Measurements from ENCODE around the gene COL5A1. TPM values are rescaled to one million over a fixed set of nuclear protein-coding genes. Genes with fewer than 3 reads are reported as not detected.

The COL5A1 gene
- total RNA-seq, 6 donors from 2014 or later: 7.5 to 75.4 (median 27.4) TPM

- Histone ChIP-seq H3K9me3 (no peaks in the 10 kb centered on the region), H3K36me3 (no peaks in the 10 kb centered on the region), H3K4me3 (no peak overlapping the region), H3K4me1 (peaks cover 0 to 3% (median 0%) of the 10 kb centered on the region in 4 donors), H3K27ac (no peak overlapping the region), H3K27me3 (no peaks in the 10 kb centered on the region)
- TF ChIP-seq EP300 (IDR thresholded peaks at IDR 0.05): no peak
- TF ChIP-seq POLR2AphosphoS5 (IDR thresholded peaks at IDR 0.05): no peak
- TF ChIP-seq POLR2A (IDR thresholded peaks at IDR 0.05): no peak
- no peak for TF ChIP-seq CTCF (IDR thresholded peaks at IDR 0.05)
- WGBS, 2 donors: 71 to 86% methylated on average over 1 to 6 of the region's 6 CpGs
- ATAC-seq (ENCODE audit: low FRiP score in 2 of 2): no peak
- no peak for DNase-seq
These were observed 52.7 kb downstream of the COL5A1 start for GRCh38 chr9:134694368-134694665.

GRCh38 chr9:134694714-134695113, 53.1 kb downstream of the COL5A1 start:
- Histone ChIP-seq H3K4me3 (no peak overlapping the region), H3K9me3 (no peaks in the 10 kb centered on the region), H3K27me3 (no peaks in the 10 kb centered on the region), H3K27ac (no peak overlapping the region), H3K36me3 (no peaks in the 10 kb centered on the region), H3K4me1 (peaks cover 0 to 2% (median 0%) of the 10 kb centered on the region in 4 donors)
- 83 to 87% methylated on average over 3 to 4 of the region's 12 CpGs for WGBS, 2 donors
- no peak for TF ChIP-seq POLR2AphosphoS5 (IDR thresholded peaks at IDR 0.05)
- no peak for TF ChIP-seq POLR2A (IDR thresholded peaks at IDR 0.05)
- TF ChIP-seq EP300 (IDR thresholded peaks at IDR 0.05): no peak
- TF ChIP-seq CTCF (IDR thresholded peaks at IDR 0.05): no peak
- ATAC-seq (ENCODE audit: low FRiP score in 2 of 2): no peak
- DNase-seq: no peak

- Histone ChIP-seq H3K9me3 (no peaks in the 10 kb centered on the region), H3K27me3 (no peaks in the 10 kb centered on the region), H3K4me3 (no peak overlapping the region), H3K4me1 (no peaks in the 10 kb centered on the region), H3K27ac (no peak overlapping the region), H3K36me3 (no peaks in the 10 kb centered on the region)
- WGBS, 2 donors: 94 to 95% methylated on average over 11 to 12 of the region's 12 CpGs
- ATAC-seq (ENCODE audit: low FRiP score in 2 of 2): no peak
- no peak for DNase-seq
- TF ChIP-seq CTCF (IDR thresholded peaks at IDR 0.05) (no peak), POLR2AphosphoS5 (IDR thresholded peaks at IDR 0.05) (no peak), EP300 (IDR thresholded peaks at IDR 0.05) (no peak), POLR2A (IDR thresholded peaks at IDR 0.05) (no peak)
These were observed 53.5 kb downstream of the COL5A1 start for GRCh38 chr9:134695144-134695543.

- H3K36me3 ChIP-seq: peaks cover 0 to 4% (median 2%) of the 10 kb centered on the region in 4 donors
- no peaks in the 10 kb centered on the region for H3K27me3 ChIP-seq
- H3K9me3 ChIP-seq: no peaks in the 10 kb centered on the region
- TF ChIP-seq CTCF (IDR thresholded peaks at IDR 0.05) (no peak), POLR2AphosphoS5 (IDR thresholded peaks at IDR 0.05) (no peak), POLR2A (IDR thresholded peaks at IDR 0.05) (no peak), EP300 (IDR thresholded peaks at IDR 0.05) (no peak)
- WGBS, 2 donors: 88 to 90% methylated on average over 8 of the region's 8 CpGs
- no peaks in the 10 kb centered on the region for H3K4me1 ChIP-seq
- no peak overlapping the region for H3K27ac ChIP-seq
- no peak overlapping the region for H3K4me3 ChIP-seq
- ATAC-seq (ENCODE audit: low FRiP score in 2 of 2) (no peak), DNase-seq (no peak)
These were observed 54.8 kb downstream of the COL5A1 start for GRCh38 chr9:134696433-134696832.

GRCh38 chr9:134698111-134698510, 56.5 kb downstream of the COL5A1 start:
- ATAC-seq (ENCODE audit: low FRiP score in 2 of 2): no peak
- no peak overlapping the region for H3K27ac ChIP-seq
- WGBS, 2 donors: 63 to 88% methylated on average over 1 to 5 of the region's 5 CpGs
- no peak for DNase-seq
- H3K9me3 ChIP-seq: no peaks in the 10 kb centered on the region
- H3K4me1 ChIP-seq: no peaks in the 10 kb centered on the region
- peaks cover 0 to 9% (median 2%) of the 10 kb centered on the region in 4 donors for H3K36me3 ChIP-seq
- no peak for TF ChIP-seq CTCF (IDR thresholded peaks at IDR 0.05)
- TF ChIP-seq EP300 (IDR thresholded peaks at IDR 0.05): no peak
- no peaks in the 10 kb centered on the region for H3K27me3 ChIP-seq
- H3K4me3 ChIP-seq: no peak overlapping the region

All from upper lobe of left lung (tissue), 6 donors.